ENCODE measurements around the gene KAT2B.

- TF ChIP-seq CTCF (IDR thresholded peaks at IDR 0.05) (no peak), POLR2A (IDR thresholded peaks at IDR 0.05) (no peak)
Observed at GRCh38 chr3:20041197-20041780, 1.0 kb downstream of the KAT2B start.

Data from uterus (tissue), 2 donors.